HG03045 (cell line): ENCODE data around the gene PCDHGB3.

Experiments used
- ATAC-seq: cut with Tn5 transposase; IDR thresholded peaks from one replicate; pipeline ENCODE4 v1.9.1; 2021; ENCODE audit warnings: mild to moderate bottlenecking, moderate library complexity; ENCODE audit not compliant: unreplicated experiment

The PCDHGB3 gene

DNA sequence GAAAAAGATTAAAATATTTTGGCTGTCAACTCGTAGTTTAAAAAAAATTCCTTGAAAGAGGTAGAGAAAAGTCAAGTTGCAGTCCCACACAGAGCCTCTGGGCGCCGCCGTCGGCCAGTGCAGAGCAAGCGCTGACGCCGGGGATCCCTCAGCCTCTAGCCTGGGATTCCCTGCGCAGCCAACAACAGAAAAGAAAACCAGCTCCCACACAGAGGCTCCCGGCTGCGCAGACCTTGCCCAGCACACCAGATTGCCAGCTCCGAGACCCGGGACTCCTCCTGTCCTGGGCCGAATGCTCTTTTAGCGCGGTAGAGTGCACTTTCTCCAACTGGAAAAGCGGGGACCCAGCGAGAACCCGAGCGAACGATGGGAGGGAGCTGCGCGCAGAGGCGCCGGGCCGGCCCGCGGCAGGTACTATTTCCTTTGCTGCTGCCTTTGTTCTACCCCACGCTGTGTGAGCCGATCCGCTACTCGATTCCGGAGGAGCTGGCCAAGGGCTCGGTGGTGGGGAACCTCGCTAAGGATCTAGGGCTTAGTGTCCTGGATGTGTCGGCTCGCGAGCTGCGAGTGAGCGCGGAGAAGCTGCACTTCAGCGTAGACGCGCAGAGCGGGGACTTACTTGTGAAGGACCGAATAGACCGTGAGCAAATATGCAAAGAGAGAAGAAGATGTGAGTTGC lies 47.6 kb downstream of the PCDHGB3 start, which contains the start of gene PCDHGB7:
PCDHGB7 (plus strand) TSS at position 184 of the 679 bp plus-strand sequence; CDS start at position 367, 183 bp downstream.
- ATAC-seq, result peak; percentile 83

DNA sequence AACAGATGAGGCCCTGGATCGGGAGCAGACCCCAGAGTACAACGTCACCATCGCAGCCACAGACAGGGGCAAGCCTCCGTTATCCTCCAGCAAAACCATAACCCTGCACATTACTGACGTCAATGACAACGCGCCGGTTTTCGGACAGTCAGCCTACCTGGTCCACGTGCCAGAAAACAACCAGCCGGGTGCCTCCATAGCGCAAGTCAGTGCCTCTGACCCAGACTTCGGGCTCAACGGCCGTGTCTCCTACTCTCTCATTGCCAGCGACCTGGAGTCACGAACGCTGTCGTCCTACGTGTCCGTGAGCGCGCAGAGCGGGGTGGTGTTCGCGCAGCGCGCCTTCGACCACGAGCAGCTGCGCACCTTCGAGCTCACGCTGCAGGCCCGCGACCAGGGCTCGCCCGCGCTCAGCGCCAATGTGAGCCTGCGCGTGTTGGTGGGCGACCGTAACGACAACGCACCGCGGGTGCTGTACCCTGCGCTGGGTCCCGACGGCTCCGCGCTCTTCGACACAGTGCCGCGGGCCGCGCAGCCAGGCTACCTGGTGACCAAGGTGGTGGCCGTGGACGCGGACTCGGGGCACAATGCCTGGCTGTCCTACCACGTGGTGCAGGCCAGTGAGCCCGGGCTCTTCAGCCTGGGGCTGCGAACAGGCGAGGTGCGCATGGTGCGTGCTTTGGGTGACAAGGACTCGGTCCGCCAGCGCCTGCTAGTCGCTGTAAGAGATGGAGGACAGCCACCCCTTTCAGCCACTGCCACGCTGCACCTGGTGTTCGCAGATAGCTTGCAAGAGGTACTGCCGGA lies 49.2 kb downstream of the PCDHGB3 start:
- ATAC-seq, result no peak

DNA sequence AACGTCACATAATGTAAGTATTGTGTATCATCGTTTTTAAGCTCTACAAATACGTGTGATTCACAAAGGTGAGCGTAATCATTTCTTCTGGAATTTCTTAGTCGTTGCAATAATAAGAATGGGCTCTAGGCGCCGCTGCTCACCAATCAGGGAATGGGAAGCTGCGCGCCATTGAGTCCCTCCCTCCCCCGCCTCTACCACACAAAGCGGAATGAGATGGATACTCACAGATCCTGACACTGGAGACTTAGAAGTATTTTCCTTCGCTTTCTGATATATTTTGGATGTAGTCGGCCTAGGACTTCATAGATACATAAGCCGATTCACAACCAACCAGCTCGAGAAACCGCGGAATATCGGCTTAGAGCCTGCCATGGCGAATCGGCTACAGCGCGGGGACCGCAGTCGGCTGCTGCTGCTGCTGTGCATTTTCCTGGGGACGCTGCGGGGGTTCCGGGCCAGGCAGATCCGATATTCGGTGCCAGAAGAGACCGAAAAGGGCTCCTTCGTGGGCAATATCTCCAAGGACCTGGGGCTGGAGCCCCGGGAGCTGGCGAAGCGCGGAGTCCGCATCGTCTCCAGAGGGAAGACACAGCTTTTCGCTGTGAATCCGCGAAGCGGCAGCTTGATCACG lies 50.9 kb downstream of the PCDHGB3 start, which contains the start of gene PCDHGA11:
PCDHGA11 (plus strand) TSS at position 197 of the 634 bp plus-strand sequence; CDS start at position 374, 177 bp downstream.
- peak; percentile 39 for ATAC-seq

DNA sequence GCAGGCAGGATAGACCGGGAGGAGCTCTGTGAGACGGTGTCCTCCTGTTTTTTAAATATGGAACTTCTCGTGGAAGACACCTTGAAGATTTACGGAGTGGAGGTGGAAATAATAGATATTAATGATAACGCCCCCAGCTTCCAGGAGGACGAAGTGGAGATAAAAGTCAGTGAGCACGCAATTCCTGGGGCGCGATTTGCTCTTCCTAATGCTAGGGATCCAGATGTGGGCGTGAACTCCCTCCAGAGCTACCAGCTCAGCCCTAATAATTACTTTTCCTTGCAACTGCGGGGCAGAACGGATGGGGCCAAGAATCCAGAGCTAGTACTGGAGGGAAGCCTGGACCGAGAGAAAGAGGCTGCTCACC lies 51.4 kb downstream of the PCDHGB3 start:
- ATAC-seq, result no peak
